Measurements from ENCODE around the gene FAM89A.

FAM89A gene

GRCh38 chr1:231040019-231040799 lies at the start of gene FAM89A:
Gene FAM89A, minus strand, starts transcription at chr1:231040254. Its CDS starts 43 bp downstream, at chr1:231040211.
- peak; percentile 75 to 76 for DNase-seq

GRCh38 chr1:231084353-231084752 lies 44.3 kb upstream of the FAM89A start:
- DNase-seq: no peak

GRCh38 chr1:231079163-231079562 lies 39.1 kb upstream of the FAM89A start:
- DNase-seq: no peak

- DNase-seq: no peak
Observed at GRCh38 chr1:231078250-231078649, 38.2 kb upstream of the FAM89A start.

- no peak for DNase-seq
Observed at GRCh38 chr1:231076802-231077201, 36.7 kb upstream of the FAM89A start.

- no peak for DNase-seq
Observed at GRCh38 chr1:231075497-231075896, 35.4 kb upstream of the FAM89A start.

- no peak for DNase-seq
Observed at GRCh38 chr1:231075020-231075419, 35.0 kb upstream of the FAM89A start.

- no peak for DNase-seq
Observed at GRCh38 chr1:231074046-231074445, 34.0 kb upstream of the FAM89A start.

- no peak for DNase-seq
Observed at GRCh38 chr1:231073331-231073730, 33.3 kb upstream of the FAM89A start.

- DNase-seq: no peak
Observed at GRCh38 chr1:231072502-231073094, 32.5 kb upstream of the FAM89A start.

GRCh38 chr1:231072041-231072440 lies 32.0 kb upstream of the FAM89A start:
- no peak for DNase-seq

GRCh38 chr1:231070758-231071444 lies 30.8 kb upstream of the FAM89A start:
- no peak for DNase-seq

GRCh38 chr1:231069333-231069732 lies 29.3 kb upstream of the FAM89A start:
- no peak for DNase-seq

- no peak for DNase-seq
Observed at GRCh38 chr1:231068762-231069161, 28.7 kb upstream of the FAM89A start.

GRCh38 chr1:231065510-231066241 lies 25.6 kb upstream of the FAM89A start:
- DNase-seq: no peak

GRCh38 chr1:231064418-231064817 lies 24.4 kb upstream of the FAM89A start:
- DNase-seq: no peak

- DNase-seq: no peak
Observed at GRCh38 chr1:231063331-231063730, 23.3 kb upstream of the FAM89A start.

GRCh38 chr1:231062500-231063270 lies 22.6 kb upstream of the FAM89A start:
- no peak for DNase-seq

- DNase-seq: no peak
Observed at GRCh38 chr1:231059566-231060193, 19.6 kb upstream of the FAM89A start.

GRCh38 chr1:231058416-231059109 lies 18.5 kb upstream of the FAM89A start:
- no peak for DNase-seq

- no peak for DNase-seq
Observed at GRCh38 chr1:231057410-231057809, 17.4 kb upstream of the FAM89A start.

Measured in activated CD4-positive, alpha-beta T cell treated with anti-CD3 and anti-CD28 coated beads, Interleukin-2, amount 50 U/mL, for 48 hours (primary cell).